ENCODE measurements around the gene PRRT4. TPM values are rescaled to one million over a fixed set of nuclear protein-coding genes. Genes with fewer than 3 reads are reported as not detected.
A peak's percentile ranks its signal among the peaks of the same experiment; 100 is the strongest.

PRRT4 gene
- total RNA-seq, 1 donor from 2014 or later = 9.5 TPM

DNA sequence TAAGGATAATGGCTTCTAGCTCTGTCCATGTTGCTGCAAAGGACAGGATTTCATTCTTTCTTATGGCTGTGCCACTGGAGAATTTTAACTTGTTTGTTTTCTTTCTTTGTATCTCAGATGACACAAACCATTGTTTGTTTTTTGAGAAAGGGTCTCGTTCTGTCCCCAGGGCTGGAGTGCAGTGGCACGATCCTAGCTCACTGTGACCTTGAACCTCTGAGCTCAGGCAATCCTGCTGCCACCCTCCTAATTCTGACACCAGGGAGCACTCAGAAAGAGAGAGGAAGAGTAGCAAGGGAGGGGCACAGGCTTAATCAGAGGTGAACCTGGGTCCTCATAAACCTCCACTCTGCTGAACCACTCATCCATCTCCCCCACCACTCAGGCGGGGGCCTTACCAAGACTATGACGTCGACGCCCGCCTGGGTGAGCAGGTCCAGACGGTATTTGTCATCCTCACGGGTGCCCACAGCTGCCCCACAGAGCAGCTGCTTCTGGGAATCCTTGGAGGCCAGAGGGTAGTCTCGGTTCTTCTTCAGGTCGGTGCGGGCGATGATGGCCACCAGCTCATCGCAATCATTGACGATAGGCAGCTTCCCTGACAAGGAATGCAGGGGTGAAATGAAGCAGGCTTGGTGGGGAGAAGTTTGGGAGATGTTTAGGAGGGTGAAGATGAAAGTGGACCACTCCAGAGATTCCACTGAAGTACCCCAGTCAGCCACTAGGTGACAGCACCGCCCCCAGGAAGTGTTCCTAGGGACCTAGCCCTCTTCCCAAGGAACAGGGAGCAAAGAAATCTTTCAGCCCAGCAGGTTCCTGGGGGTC lies 36.7 kb upstream of the PRRT4 start:
- H3K36me3 Mint-ChIP-seq = peaks cover 22% of the 10 kb centered on the region
- H3K4me1 Mint-ChIP-seq = no peaks in the 10 kb centered on the region
- TF ChIP-seq, protein P1, sequence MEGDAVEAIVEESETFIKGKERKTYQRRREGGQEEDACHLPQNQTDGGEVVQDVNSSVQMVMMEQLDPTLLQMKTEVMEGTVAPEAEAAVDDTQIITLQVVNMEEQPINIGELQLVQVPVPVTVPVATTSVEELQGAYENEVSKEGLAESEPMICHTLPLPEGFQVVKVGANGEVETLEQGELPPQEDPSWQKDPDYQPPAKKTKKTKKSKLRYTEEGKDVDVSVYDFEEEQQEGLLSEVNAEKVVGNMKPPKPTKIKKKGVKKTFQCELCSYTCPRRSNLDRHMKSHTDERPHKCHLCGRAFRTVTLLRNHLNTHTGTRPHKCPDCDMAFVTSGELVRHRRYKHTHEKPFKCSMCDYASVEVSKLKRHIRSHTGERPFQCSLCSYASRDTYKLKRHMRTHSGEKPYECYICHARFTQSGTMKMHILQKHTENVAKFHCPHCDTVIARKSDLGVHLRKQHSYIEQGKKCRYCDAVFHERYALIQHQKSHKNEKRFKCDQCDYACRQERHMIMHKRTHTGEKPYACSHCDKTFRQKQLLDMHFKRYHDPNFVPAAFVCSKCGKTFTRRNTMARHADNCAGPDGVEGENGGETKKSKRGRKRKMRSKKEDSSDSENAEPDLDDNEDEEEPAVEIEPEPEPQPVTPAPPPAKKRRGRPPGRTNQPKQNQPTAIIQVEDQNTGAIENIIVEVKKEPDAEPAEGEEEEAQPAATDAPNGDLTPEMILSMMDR (IDR thresholded peaks at IDR 0.05; ENCODE audit: unreplicated experiment) = peak; percentile 93
- DNase-seq (ENCODE audit: low spot score in 2 of 2, unreplicated experiment in 2 of 2) = peak in 1 of 2 experiments; percentile 80
- H3K4me3 Mint-ChIP-seq = no peak overlapping the region
- H3K27ac Mint-ChIP-seq = no peak overlapping the region
- H3K9me3 Mint-ChIP-seq = no peaks in the 10 kb centered on the region
- H3K27me3 Mint-ChIP-seq (ENCODE audit: low read depth) = no peaks in the 10 kb centered on the region

DNA sequence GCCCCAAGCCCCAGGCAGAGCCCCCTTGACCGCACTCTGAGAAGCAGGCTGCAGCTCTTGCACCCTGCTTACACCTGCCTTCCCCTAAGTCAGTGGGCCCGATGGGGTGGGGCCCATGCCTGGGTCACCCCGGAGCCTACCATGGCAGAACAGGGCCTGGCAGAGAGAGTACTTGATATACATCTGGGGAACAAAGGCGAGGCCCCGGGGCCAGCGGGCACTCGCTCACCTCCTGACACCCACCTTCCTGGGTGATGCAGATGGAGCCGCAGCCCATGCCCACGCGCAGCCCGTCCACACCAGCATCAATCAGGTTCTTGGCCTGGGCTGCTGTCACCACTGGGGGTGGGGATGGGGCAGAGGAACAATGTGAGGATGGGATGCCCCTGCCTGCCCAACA lies 34.9 kb upstream of the PRRT4 start:
- Mint-ChIP-seq H3K27me3 (ENCODE audit: low read depth) (no peaks in the 10 kb centered on the region), H3K9me3 (no peaks in the 10 kb centered on the region), H3K4me3 (no peak overlapping the region), H3K4me1 (no peaks in the 10 kb centered on the region), H3K36me3 (peaks cover 19% of the 10 kb centered on the region), H3K27ac (no peak overlapping the region)
- TF ChIP-seq, protein P1 (IDR thresholded peaks at IDR 0.05; ENCODE audit: unreplicated experiment) = no peak
- no peak for DNase-seq (ENCODE audit: low spot score in 2 of 2, unreplicated experiment in 2 of 2)

DNA sequence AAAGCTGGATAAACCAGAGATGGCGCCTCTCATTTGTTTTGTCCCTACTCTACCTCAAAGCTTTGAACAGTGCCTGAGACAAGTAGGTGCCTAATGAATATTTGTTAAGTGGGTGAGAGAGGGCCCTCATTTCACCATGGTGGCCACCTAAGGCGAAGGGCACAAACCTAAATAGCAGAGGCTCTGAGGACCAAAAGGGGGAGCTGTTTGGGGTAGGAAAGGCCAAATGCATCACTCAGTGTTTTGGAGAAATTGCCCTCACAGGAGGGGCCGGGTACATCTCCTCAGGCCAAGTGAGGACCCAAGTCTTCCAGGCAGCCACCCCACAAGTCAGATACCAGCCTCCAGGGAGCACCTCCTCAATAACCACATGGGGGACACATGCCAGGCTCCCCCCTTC lies 34.3 kb upstream of the PRRT4 start:
- H3K9me3 Mint-ChIP-seq = no peaks in the 10 kb centered on the region
- peaks cover 16% of the 10 kb centered on the region for H3K36me3 Mint-ChIP-seq
- no peaks in the 10 kb centered on the region for H3K4me1 Mint-ChIP-seq
- H3K4me3 Mint-ChIP-seq = no peak overlapping the region
- H3K27me3 Mint-ChIP-seq (ENCODE audit: low read depth) = no peaks in the 10 kb centered on the region
- DNase-seq (ENCODE audit: low spot score in 2 of 2, unreplicated experiment in 2 of 2) = no peak
- TF ChIP-seq, protein P1 (IDR thresholded peaks at IDR 0.05; ENCODE audit: unreplicated experiment) = no peak
- no peak overlapping the region for H3K27ac Mint-ChIP-seq

DNA sequence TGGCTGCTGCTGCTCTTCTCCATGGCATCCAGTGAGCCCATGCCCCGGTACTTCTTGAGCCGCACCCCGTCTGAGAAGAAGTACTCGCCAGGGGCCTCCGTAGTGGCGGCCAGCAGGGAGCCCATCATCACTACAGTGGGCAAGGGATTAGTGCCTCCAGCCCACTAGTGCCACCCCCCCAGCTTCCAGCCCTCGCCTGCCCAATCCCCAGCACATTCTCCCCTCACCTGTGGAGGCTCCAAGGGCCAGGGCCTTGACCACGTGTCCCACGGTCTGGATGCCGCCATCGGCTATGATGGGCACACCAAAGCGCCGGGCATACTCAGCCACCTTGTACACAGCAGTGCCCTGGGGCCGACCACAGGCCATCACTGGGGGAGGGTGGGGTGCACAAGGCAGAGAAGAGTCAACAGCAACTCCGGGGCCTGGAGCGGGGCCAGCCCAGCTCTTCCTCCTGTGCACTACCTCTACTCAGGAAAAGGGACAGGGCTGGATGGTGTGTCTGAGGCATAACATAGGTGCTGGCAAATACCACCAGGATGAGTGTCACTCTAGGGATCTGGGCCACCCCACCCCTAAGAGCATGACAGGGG lies 33.5 kb upstream of the PRRT4 start:
- Mint-ChIP-seq H3K27ac (no peak overlapping the region), H3K27me3 (ENCODE audit: low read depth) (no peaks in the 10 kb centered on the region), H3K9me3 (no peaks in the 10 kb centered on the region), H3K4me1 (no peaks in the 10 kb centered on the region), H3K4me3 (no peak overlapping the region), H3K36me3 (peaks cover 16% of the 10 kb centered on the region)
- no peak for DNase-seq (ENCODE audit: low spot score in 2 of 2, unreplicated experiment in 2 of 2)
- TF ChIP-seq, protein P1 (IDR thresholded peaks at IDR 0.05; ENCODE audit: unreplicated experiment) = no peak

DNA sequence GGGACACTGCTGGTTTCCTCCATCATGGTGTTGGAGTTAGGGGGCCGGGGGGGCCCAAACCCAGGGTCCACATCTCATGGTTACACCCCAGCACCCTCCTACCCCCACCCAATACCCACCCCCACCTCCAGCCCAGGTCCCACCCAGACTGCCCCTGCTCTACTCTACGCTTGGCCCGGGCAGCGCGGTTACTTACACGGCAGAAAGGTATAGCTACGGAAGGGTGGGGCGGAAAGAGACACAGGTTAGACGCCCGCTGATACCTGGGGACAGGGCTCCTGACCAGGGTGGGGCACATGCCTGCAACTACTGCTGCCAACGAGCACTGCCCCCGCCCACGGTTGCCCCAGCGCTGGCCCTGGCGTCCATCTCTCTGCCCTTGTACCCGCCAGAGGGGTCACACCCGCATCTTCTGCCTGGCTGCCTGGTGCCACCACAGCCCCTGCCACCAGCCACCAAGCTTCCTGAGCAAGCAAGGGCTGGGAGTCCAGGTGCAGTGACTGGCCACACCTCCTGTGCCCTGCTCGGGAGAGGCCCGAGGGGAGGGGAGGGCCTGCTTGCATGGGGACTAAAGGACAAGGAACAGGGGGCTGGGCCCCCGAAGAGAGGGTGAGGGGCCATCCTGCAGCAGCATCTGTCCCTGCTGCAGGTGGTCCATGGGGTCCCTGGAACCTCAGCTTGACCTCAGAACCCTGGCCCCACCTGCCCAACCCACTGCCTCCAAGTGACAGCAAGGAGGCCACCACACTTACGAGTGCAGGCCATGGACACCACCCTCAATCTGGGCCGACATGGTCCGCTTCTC lies 32.2 kb upstream of the PRRT4 start:
- no peaks in the 10 kb centered on the region for H3K27me3 Mint-ChIP-seq (ENCODE audit: low read depth)
- no peaks in the 10 kb centered on the region for H3K9me3 Mint-ChIP-seq
- TF ChIP-seq, protein P1 (IDR thresholded peaks at IDR 0.05; ENCODE audit: unreplicated experiment) = no peak
- H3K4me3 Mint-ChIP-seq = no peak overlapping the region
- no peak for DNase-seq (ENCODE audit: low spot score in 2 of 2, unreplicated experiment in 2 of 2)
- no peak overlapping the region for H3K27ac Mint-ChIP-seq
- peaks cover 14% of the 10 kb centered on the region for H3K36me3 Mint-ChIP-seq
- no peaks in the 10 kb centered on the region for H3K4me1 Mint-ChIP-seq
